Measurements from ENCODE around the gene MRPL19. TPM values are rescaled to one million over a fixed set of nuclear protein-coding genes. Genes with fewer than 3 reads are reported as not detected.
A peak's percentile ranks its signal among the peaks of the same experiment; 100 is the strongest.

The MRPL19 gene
- total and polyA plus RNA-seq, 12 donors: 16.5 to 107 (median 69.2) TPM

DNA sequence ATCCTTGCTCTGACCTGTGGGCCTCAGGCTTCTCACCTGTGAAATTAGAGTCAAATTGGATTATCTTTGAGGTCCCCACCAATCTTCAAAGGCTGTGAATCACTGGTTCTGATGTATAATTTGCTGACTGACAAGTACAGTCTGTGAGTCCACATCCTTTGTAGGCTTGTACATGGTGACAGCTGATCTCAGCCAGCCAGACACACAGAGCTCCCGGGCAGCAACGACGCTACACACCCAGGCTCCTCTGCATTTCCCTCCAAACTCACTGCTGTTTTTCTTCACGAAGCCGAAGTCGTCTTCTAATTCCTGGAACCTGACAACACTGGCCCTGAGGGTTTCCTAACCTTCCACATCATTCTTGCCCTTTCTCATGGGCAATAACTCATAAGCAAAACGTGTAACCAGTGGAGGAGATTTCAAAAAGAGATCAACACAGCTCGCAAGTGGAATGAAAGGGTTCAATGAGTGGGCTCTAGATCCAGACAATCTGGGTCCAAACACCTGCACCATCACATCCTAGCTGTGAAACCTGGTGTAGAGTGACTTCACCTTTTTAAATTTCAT, 47.9 kb upstream of the MRPL19 start:
- Histone ChIP-seq H3K9me3 (replicated peaks in 1 of 3) (no peaks in the 10 kb centered on the region), H3K27ac (no peak overlapping the region), H3K4me3 (no peak overlapping the region), H3K36me3 (replicated peaks in 1 of 2) (no peaks in the 10 kb centered on the region), H3K4me1 (replicated peaks in 1 of 2) (no peaks in the 10 kb centered on the region), H3K27me3 (no peaks in the 10 kb centered on the region)
- no peak for DNase-seq
- intact Hi-C loops (cut with DNase I): no loop called here
- 90 to 91% (median 90%) methylated on average over 8 of the region's 8 CpGs for WGBS, 4 donors
- no peak for TF ChIP-seq POLR2A (IDR thresholded peaks at IDR 0.05)
- TF ChIP-seq, protein P1, sequence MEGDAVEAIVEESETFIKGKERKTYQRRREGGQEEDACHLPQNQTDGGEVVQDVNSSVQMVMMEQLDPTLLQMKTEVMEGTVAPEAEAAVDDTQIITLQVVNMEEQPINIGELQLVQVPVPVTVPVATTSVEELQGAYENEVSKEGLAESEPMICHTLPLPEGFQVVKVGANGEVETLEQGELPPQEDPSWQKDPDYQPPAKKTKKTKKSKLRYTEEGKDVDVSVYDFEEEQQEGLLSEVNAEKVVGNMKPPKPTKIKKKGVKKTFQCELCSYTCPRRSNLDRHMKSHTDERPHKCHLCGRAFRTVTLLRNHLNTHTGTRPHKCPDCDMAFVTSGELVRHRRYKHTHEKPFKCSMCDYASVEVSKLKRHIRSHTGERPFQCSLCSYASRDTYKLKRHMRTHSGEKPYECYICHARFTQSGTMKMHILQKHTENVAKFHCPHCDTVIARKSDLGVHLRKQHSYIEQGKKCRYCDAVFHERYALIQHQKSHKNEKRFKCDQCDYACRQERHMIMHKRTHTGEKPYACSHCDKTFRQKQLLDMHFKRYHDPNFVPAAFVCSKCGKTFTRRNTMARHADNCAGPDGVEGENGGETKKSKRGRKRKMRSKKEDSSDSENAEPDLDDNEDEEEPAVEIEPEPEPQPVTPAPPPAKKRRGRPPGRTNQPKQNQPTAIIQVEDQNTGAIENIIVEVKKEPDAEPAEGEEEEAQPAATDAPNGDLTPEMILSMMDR (IDR thresholded peaks at IDR 0.05): no peak

DNA sequence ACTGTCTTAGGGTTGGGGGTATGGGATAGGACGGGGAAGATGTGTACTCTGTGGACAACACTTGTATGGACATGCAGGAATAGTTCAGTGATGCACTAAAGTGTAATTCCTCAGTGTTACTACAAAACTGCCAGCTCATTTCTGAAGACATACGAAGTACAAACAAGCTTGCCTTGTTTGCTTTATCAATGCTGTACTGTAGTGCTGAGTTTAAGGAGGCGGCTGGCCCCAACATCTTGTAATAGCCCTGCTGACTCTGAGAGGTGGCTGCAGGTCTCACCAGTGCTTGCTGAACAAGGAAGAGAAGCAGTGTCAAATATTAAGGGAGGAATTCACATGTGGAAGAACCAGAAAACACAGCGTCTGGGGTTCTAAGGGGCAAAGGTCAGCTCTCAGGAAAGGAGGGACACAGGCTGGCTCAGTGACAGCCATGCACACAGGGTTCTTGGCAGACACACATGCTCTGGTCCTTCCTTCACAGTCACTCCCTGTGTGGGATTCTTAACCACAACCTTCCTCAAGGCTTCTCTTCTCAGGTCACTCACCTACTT, 46.0 kb upstream of the MRPL19 start:
- H3K36me3 ChIP-seq (replicated peaks in 1 of 2): no peaks in the 10 kb centered on the region
- H3K27ac ChIP-seq: no peak overlapping the region
- TF ChIP-seq, protein P1 (IDR thresholded peaks at IDR 0.05): no peak
- no peak for TF ChIP-seq POLR2A (IDR thresholded peaks at IDR 0.05)
- H3K4me3 ChIP-seq: no peak overlapping the region
- no peaks in the 10 kb centered on the region for H3K27me3 ChIP-seq
- 72 to 85% (median 82%) methylated on average over 4 of the region's 4 CpGs for WGBS, 4 donors
- no peaks in the 10 kb centered on the region for H3K9me3 ChIP-seq (replicated peaks in 1 of 3)
- no peak for DNase-seq
- intact Hi-C loops (cut with DNase I): loop anchor here (10.0 kb wide), 2 partner anchors 136 to 676 kb away; no protein-coding TSS in a partner anchor
- no peaks in the 10 kb centered on the region for H3K4me1 ChIP-seq (replicated peaks in 1 of 2)

DNA sequence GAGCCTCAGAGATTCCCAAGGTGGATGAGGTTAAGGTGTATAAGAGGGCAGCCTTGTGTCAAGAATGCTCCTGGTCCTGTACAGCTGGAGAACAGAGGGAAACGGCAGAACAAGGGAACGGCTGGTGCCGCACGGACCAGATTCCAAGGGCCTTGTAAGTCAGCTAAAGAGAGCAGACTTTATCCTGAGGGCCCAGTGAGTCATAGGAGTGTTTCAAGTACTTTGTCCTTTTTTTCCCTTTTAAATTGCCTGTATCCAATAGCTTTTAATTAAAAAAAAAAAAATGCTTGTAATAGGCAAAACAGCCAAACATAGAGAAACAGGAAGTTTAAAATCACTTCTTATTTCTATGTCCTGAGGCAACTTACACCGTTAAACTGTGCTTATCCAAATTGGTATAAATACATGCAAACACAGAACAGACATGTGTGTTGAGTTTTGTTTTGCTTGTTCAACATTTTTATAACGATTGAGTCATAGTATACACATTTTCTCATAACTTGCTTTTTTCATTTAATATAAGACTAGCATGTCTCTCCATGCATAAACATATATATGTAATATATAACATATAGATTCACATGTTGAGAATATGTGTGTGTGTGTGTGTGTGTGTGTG, 43.8 kb upstream of the MRPL19 start:
- DNase-seq: peak in 2 of 7 donors; percentile 6 to 23
- TF ChIP-seq, protein P1 (IDR thresholded peaks at IDR 0.05): no peak
- no peak for TF ChIP-seq POLR2A (IDR thresholded peaks at IDR 0.05)
- no peak overlapping the region for H3K27ac ChIP-seq
- intact Hi-C loops (cut with DNase I): loop anchor here (10.0 kb wide), 2 partner anchors 138 to 678 kb away; no protein-coding TSS in a partner anchor
- WGBS, 4 donors: 45 to 55% (median 50%) methylated on average over 6 of the region's 6 CpGs
- no peaks in the 10 kb centered on the region for H3K9me3 ChIP-seq (replicated peaks in 1 of 3)
- H3K4me1 ChIP-seq (replicated peaks in 1 of 2): no peaks in the 10 kb centered on the region
- no peaks in the 10 kb centered on the region for H3K36me3 ChIP-seq (replicated peaks in 1 of 2)
- no peaks in the 10 kb centered on the region for H3K27me3 ChIP-seq
- no peak overlapping the region for H3K4me3 ChIP-seq

DNA sequence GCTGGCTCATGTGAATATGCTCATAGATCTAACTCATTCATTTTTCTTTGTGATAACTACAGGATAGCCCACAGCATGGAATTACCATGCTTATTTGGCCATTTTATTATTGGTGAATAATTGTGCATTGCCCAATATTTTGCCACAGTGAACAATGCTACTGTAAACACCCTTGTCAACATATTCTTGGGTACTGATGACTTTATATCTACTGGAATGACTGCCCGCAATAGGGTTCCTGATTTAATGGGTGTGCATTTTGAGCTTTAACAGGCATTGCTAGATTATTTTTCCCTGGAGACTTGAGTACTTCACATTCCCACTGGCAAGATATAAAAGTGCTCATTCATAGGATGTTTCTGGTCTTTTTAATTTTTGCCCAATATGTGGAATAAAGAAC, 43.1 kb upstream of the MRPL19 start:
- WGBS, 4 donors: 81 to 94% (median 94%) methylated on average over 1 of the region's 1 CpG
- Histone ChIP-seq H3K36me3 (replicated peaks in 1 of 2) (no peaks in the 10 kb centered on the region), H3K27me3 (no peaks in the 10 kb centered on the region), H3K27ac (no peak overlapping the region), H3K4me1 (replicated peaks in 1 of 2) (no peaks in the 10 kb centered on the region), H3K9me3 (replicated peaks in 1 of 3) (no peaks in the 10 kb centered on the region), H3K4me3 (no peak overlapping the region)
- intact Hi-C loops (cut with DNase I): loop anchor here (10.0 kb wide), 2 partner anchors 139 to 679 kb away; no protein-coding TSS in a partner anchor
- no peak for DNase-seq
- no peak for TF ChIP-seq POLR2A (IDR thresholded peaks at IDR 0.05)
- TF ChIP-seq, protein P1 (IDR thresholded peaks at IDR 0.05): no peak

Data from adrenal gland (tissue), 12 donors.